Bronchial epithelial cell (primary cell): ENCODE measurements around the gene PDAP1. TPM values are rescaled to one million over a fixed set of nuclear protein-coding genes. Genes with fewer than 3 reads are reported as not detected.

Experiments
- DNase-seq: peaks from one replicate; pipeline ENCODE4 v3.0.0-alpha.2; 2010; ENCODE audit warnings: low read depth
- FAIRE-seq: peaks from 2 replicates; lab custom pipeline; 2011; peaks lifted over from hg19 to GRCh38; lab: Jason Lieb, UNC
- H3K27me3 ChIP-seq: 2 replicates; pipeline ENCODE4 v1.5.1; 2011; ENCODE audit warnings: low read length; ENCODE audit not compliant: control insufficient read depth, insufficient read depth
- H3K36me3 ChIP-seq: 2 replicates; pipeline ENCODE4 v1.5.1; 2011; ENCODE audit warnings: low read length; ENCODE audit not compliant: control insufficient read depth, insufficient read depth
- H3K4me3 ChIP-seq: 2 replicates; pipeline ENCODE4 v1.5.1; 2011; ENCODE audit warnings: mild to moderate bottlenecking, low read depth, low read length, control low read depth
- total RNA-seq: library from RNA; depleted of rRNA; stranded (reverse); fragments of >200 nt; gene quantifications from 2 replicates; pipeline ENCODE4 v1.2.1, GENCODE V29; 2014
- TF ChIP-seq, protein P1 (sequence below): IDR thresholded peaks from 2 replicates; pipeline ENCODE4 v1.5.1; 2011; ENCODE audit warnings: mild to moderate bottlenecking, moderate library complexity, low read length, control low read depth, inconsistent platforms; ENCODE audit not compliant: insufficient read depth, severe bottlenecking

PDAP1 gene
- total RNA-seq, 1 donor from 2014 or later, result 38.2 TPM

DNA sequence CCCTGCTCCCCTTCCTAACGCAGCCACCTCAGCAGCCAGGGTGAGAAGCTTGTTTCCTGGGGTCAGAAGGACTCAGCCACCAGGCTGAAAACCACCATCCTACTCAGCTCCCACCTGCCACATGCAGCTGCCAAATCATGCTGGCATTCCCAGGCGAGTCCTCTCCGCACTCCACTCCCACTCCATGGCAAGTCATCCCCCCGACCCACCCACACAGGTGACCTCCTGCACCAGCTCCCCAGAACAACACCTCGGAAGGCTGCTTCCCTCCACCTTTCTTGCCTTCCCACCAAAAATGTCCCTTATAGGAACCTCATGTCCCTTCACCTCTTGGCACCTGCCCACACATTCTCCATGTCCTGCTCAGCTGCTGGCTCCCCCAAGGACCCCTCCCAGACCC is 4.6 kb downstream of the PDAP1 start:
- no peak overlapping the region for H3K4me3 ChIP-seq
- TF ChIP-seq, protein P1, sequence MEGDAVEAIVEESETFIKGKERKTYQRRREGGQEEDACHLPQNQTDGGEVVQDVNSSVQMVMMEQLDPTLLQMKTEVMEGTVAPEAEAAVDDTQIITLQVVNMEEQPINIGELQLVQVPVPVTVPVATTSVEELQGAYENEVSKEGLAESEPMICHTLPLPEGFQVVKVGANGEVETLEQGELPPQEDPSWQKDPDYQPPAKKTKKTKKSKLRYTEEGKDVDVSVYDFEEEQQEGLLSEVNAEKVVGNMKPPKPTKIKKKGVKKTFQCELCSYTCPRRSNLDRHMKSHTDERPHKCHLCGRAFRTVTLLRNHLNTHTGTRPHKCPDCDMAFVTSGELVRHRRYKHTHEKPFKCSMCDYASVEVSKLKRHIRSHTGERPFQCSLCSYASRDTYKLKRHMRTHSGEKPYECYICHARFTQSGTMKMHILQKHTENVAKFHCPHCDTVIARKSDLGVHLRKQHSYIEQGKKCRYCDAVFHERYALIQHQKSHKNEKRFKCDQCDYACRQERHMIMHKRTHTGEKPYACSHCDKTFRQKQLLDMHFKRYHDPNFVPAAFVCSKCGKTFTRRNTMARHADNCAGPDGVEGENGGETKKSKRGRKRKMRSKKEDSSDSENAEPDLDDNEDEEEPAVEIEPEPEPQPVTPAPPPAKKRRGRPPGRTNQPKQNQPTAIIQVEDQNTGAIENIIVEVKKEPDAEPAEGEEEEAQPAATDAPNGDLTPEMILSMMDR, result no peak
- no peak for DNase-seq
- H3K36me3 ChIP-seq, result peaks cover 26% of the 10 kb centered on the region
- FAIRE-seq, result no peak
- H3K27me3 ChIP-seq, result no peaks in the 10 kb centered on the region

DNA sequence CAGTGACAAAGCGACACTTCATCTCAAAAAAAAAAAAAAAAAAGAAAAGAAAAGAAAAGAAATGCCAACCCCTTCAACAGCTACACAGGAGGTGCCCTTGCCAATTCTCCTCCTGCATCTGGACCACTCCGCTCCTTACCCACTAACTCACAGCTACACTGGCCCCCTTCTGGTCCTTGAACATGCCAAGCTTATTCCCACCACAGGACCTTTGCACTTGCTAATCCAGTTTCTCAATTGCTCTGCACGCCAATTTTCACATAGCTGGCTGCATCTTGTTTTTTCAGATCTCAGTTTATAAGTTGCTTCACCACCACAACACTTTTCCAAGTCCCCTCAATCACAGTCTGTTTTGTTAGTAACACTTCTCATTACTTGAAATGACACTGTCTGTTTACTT is 5.5 kb downstream of the PDAP1 start:
- DNase-seq, result no peak
- peaks cover 28% of the 10 kb centered on the region for H3K36me3 ChIP-seq

DNA sequence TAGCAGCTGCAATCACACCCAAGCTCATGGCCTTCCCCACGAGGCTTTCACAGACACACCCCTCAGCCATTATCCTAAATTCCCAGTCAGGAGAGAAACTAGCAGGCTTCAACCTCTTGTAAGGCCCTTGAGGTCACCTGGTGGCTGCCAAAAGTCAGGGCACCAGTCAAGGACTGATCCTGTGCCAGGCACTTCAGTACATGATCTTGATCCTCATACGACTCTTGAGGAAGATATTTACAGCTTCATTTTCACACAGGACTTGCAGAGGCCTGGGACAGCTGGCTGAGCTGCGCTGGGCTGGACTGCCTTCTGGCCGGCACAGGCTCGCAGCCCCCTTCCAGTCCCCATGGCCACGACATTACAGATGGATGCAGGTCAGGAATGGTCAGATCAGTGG is 8.8 kb downstream of the PDAP1 start:
- FAIRE-seq, result no peak

More for the DNA sequence above, 5.5 kb downstream of the PDAP1 start:
- H3K4me3 ChIP-seq, result no peak overlapping the region
- TF ChIP-seq, protein P1, result no peak
- H3K27me3 ChIP-seq, result no peaks in the 10 kb centered on the region
- no peak for FAIRE-seq

DNA sequence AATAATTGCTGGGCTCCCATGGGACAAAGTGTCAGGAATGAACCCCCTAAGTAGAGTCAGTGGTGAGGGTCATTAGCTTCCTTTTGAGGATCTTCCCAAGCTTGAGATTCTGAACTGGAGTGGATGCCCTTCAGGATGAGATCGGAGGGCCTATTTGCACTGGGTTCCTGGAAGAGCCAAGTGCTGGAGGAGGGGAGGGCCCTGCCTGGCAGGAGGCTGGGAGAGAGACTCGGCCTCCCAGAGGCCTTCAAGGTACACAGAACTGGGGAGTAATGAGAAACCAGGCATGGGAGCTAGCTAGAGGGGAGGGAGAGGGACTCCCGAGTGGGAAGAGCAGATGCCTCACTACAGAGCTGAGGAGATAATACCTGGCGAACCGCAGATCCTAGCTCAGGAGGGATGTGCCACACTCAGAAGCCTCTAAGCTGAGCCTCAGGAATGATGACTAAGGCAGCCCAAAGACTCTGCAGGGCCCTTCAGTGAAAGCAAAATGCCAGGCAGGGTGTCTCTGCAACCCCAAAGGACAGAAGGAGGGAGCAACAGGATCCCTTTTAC is 9.4 kb downstream of the PDAP1 start:
- no peak for FAIRE-seq

More for the DNA sequence above, 8.8 kb downstream of the PDAP1 start:
- Histone ChIP-seq H3K4me3 (no peak overlapping the region), H3K36me3 (peaks cover 38% of the 10 kb centered on the region), H3K27me3 (no peaks in the 10 kb centered on the region)
- TF ChIP-seq, protein P1, result no peak
- DNase-seq, result no peak

DNA sequence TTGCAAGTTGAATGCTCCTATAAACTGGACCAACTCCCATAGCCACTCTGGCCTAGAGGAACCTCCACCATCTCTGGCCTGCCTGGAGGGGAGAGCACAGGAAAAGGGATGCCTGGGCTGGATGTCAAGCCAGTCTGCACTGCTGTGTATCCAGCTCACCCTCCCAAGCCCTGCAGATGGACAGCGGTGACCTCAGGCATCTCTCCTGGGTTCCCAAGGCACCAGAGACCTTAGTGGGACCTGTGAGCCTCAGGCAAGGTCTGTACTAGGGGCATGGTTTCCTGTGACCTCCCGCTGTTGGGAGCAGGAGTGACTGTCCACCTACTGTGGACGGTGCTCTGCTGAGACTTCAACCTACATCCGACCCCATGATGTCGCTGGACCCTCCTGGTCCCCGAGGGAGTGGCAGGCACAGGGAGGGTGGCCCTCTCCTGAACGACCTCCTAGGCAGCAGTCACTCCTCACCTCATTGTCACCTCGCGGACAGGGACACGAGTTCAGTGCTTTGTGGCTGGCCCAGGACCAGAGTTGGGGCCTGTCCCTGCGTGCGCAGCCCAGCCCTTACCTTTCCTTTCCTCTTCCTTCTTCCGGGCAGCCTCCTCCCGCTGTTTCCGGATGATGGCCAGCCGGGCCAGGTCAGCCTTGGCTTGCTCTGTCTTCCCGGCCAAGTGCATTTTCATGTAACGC is 11.0 kb downstream of the PDAP1 start:
- H3K36me3 ChIP-seq, result peaks cover 39% of the 10 kb centered on the region
- FAIRE-seq (no peak), DNase-seq (no peak)
- H3K27me3 ChIP-seq, result no peaks in the 10 kb centered on the region
- TF ChIP-seq, protein P1, result no peak
- no peak overlapping the region for H3K4me3 ChIP-seq

More for the DNA sequence above, 9.4 kb downstream of the PDAP1 start:
- no peak for DNase-seq
- H3K4me3 ChIP-seq, result no peak overlapping the region
- TF ChIP-seq, protein P1, result no peak
- H3K36me3 ChIP-seq, result peaks cover 40% of the 10 kb centered on the region
- H3K27me3 ChIP-seq, result no peaks in the 10 kb centered on the region
